Neural cell (in vitro differentiated cells): ENCODE measurements around the gene TRIM2. TPM values are rescaled to one million over a fixed set of nuclear protein-coding genes. Genes with fewer than 3 reads are reported as not detected.

Experiments used
- H2AFZ ChIP-seq: fragments of 200-600, 300-800 bp; sonication (generic), shearing (Covaris generic); 2 replicates; pipeline ENCODE4 v1.6.0; 2014; ENCODE audit warnings: low read depth, mild to moderate bottlenecking, antibody characterized with exemption, low read length, moderate library complexity
- H3F3A ChIP-seq: fragments of 200-600 bp; shearing (Covaris generic); 2 replicates; pipeline ENCODE4 v1.6.1; 2016; ENCODE audit warnings: mild to moderate bottlenecking, moderate library complexity, mixed read lengths, antibody characterized with exemption, low read length; ENCODE audit not compliant: insufficient read depth, poor library complexity, severe bottlenecking
- H3K27ac ChIP-seq: fragments of 200-600, 300-800 bp; sonication (generic), shearing (Covaris generic); 2 replicates; pipeline ENCODE4 v1.5.1; 2014; ENCODE audit warnings: mild to moderate bottlenecking, low read length, moderate library complexity
- H3K27me3 ChIP-seq: fragments of 300-800, 200-600 bp; sonication (generic), shearing (Covaris generic); 2 replicates; pipeline ENCODE4 v1.6.0; 2014; ENCODE audit warnings: mild to moderate bottlenecking, low read depth, low read length, moderate library complexity; ENCODE audit not compliant: insufficient read depth
- H3K36me3 ChIP-seq: fragments of 300-800, 200-600 bp; sonication (generic), shearing (Covaris generic); 2 replicates; pipeline ENCODE4 v1.5.1; 2014; ENCODE audit warnings: mild to moderate bottlenecking, antibody characterized with exemption, low read length, moderate library complexity; ENCODE audit not compliant: insufficient read depth
- H3K4me2 ChIP-seq: fragments of 300-800, 200-600 bp; sonication (generic), shearing (Covaris generic); 2 replicates; pipeline ENCODE4 v1.6.0; 2014; ENCODE audit warnings: mild to moderate bottlenecking, low read length
- H3K4me3 ChIP-seq: fragments of 300-800, 200-600 bp; sonication (generic), shearing (Covaris generic); 2 replicates; pipeline ENCODE4 v1.5.1; 2014; ENCODE audit warnings: mild to moderate bottlenecking, low read length, moderate library complexity
- H3K79me2 ChIP-seq: fragments of 200-600 bp; shearing (Covaris generic); replicated peaks from 2 replicates; pipeline ENCODE4 v1.6.0; 2014; ENCODE audit warnings: mild to moderate bottlenecking, low read length, moderate library complexity; ENCODE audit not compliant: insufficient read depth
- H3K9ac ChIP-seq: fragments of 300-800, 200-600 bp; sonication (generic), shearing (Covaris generic); 2 replicates; pipeline ENCODE4 v1.6.1; 2016; ENCODE audit warnings: mild to moderate bottlenecking, low read length, mixed read lengths
- H3K9me2 ChIP-seq: fragments of 200-600 bp; shearing (Covaris generic); 2 replicates; pipeline ENCODE4 v1.6.1; 2016; ENCODE audit warnings: mild to moderate bottlenecking, low read length, mixed read lengths; ENCODE audit not compliant: insufficient read depth
- H3K9me3 ChIP-seq: fragments of 200-600, 300-800 bp; sonication (generic), shearing (Covaris generic); 2 replicates; pipeline ENCODE4 v1.6.1; 2016; ENCODE audit warnings: mild to moderate bottlenecking, mixed run types, low read length, moderate library complexity, mixed read lengths
- H4K20me1 ChIP-seq: fragments of 200-600 bp; shearing (Covaris generic); 2 replicates; pipeline ENCODE4 v1.6.1; 2016; ENCODE audit warnings: mild to moderate bottlenecking, mixed run types; ENCODE audit not compliant: insufficient read depth
- EP300 ChIP-seq: fragments of 450-650 bp; conservative IDR thresholded peaks from 2 replicates; pipeline ENCODE4 v1.6.1; 2014; ENCODE audit warnings: antibody characterized with exemption, mild to moderate bottlenecking, moderate library complexity; ENCODE audit not compliant: poor library complexity, severe bottlenecking
- EZH2 ChIP-seq: fragments of 200-600, 300-800 bp; shearing (Covaris generic), sonication (generic); IDR thresholded peaks from 2 replicates; pipeline ENCODE4 v1.6.1; 2014; ENCODE audit warnings: antibody characterized with exemption, low read length, borderline replicate concordance, mild to moderate bottlenecking; ENCODE audit not compliant: insufficient read depth, poor library complexity, severe bottlenecking
- MXI1 ChIP-seq: fragments of 450-650 bp; conservative IDR thresholded peaks from 2 replicates; pipeline ENCODE4 v1.6.1; 2014; ENCODE audit warnings: antibody characterized with exemption, mild to moderate bottlenecking; ENCODE audit not compliant: poor library complexity, severe bottlenecking
- POLR2AphosphoS5 ChIP-seq: IDR thresholded peaks from 2 replicates; pipeline ENCODE4 v1.6.1; 2012
- RAD21 ChIP-seq: fragments of 450-650 bp; conservative IDR thresholded peaks from 2 replicates; pipeline ENCODE4 v1.6.1; 2014; ENCODE audit warnings: antibody characterized with exemption, mild to moderate bottlenecking, moderate library complexity
- SMC3 ChIP-seq: fragments of 450-650 bp; conservative IDR thresholded peaks from 2 replicates; pipeline ENCODE4 v1.6.1; 2014; ENCODE audit warnings: antibody characterized with exemption, mild to moderate bottlenecking, moderate library complexity; ENCODE audit not compliant: poor library complexity
- TAF1 ChIP-seq: IDR thresholded peaks from 2 replicates; pipeline ENCODE4 v1.6.1; 2012; ENCODE audit warnings: low read depth
- polyA plus RNA-seq: library from polyadenylated mRNA; depleted of rRNA; stranded (reverse); fragments of >200 nt; gene quantifications from 2 replicates; pipeline ENCODE4 v1.2.3, GENCODE V29; 2014
- TF ChIP-seq, protein P1 (sequence below): fragments of 450-650 bp; IDR thresholded peaks from 2 replicates; pipeline ENCODE4 v1.5.1; 2014; ENCODE audit warnings: antibody characterized with exemption, mild to moderate bottlenecking, moderate library complexity; ENCODE audit not compliant: poor library complexity, severe bottlenecking
- TF ChIP-seq, protein P2 (sequence below): IDR thresholded peaks from 2 replicates; pipeline ENCODE4 v1.6.1; 2012; ENCODE audit warnings: borderline replicate concordance

TRIM2 gene
- polyA plus RNA-seq, 1 donor from 2014 or later: 261 TPM

DNA sequence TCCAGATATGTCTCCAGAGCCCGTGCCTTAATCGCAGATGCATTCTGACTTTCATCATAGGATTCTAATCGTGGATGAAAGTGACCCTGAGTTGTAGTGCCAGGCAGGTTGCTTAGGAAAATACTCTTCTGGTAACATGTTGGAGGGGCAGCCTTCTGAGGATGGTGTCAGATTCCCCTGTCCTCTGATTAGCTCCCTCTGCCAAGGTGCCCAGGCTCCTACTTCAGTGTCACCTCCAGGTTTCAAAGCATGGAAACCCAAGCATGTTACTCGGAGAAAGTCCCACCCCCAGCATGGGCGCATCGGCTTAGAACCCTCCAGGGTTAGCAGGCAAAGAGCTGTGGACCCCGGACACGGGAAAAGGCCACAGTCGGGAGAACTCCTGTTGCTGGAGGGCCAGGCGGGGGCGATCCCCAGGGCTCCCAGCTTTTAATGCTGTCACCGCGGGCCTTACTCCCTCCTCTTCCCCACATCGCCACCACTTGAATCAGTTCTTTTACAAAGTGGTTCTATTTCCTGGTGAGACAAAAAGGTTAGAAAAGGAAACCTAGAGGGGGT lies 44.5 kb downstream of the TRIM2 start:
- Histone ChIP-seq H4K20me1 (no peaks in the 10 kb centered on the region), H3F3A (peaks cover 4% of the 10 kb centered on the region), H3K27ac (peak overlapping the region; percentile 90), H3K4me2 (peak overlapping the region; percentile 69), H3K9ac (peak overlapping the region; percentile 72), H3K9me3 (no peaks in the 10 kb centered on the region), H2AFZ (no peak overlapping the region), H3K4me3 (peak overlapping the region; percentile 70), H3K79me2 (peaks cover 62% of the 10 kb centered on the region), H3K36me3 (no peaks in the 10 kb centered on the region), H3K27me3 (no peaks in the 10 kb centered on the region), H3K9me2 (no peaks in the 10 kb centered on the region)
- TF ChIP-seq, protein P1, sequence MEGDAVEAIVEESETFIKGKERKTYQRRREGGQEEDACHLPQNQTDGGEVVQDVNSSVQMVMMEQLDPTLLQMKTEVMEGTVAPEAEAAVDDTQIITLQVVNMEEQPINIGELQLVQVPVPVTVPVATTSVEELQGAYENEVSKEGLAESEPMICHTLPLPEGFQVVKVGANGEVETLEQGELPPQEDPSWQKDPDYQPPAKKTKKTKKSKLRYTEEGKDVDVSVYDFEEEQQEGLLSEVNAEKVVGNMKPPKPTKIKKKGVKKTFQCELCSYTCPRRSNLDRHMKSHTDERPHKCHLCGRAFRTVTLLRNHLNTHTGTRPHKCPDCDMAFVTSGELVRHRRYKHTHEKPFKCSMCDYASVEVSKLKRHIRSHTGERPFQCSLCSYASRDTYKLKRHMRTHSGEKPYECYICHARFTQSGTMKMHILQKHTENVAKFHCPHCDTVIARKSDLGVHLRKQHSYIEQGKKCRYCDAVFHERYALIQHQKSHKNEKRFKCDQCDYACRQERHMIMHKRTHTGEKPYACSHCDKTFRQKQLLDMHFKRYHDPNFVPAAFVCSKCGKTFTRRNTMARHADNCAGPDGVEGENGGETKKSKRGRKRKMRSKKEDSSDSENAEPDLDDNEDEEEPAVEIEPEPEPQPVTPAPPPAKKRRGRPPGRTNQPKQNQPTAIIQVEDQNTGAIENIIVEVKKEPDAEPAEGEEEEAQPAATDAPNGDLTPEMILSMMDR: peak; percentile 17
- no peak for TF ChIP-seq SMC3

DNA sequence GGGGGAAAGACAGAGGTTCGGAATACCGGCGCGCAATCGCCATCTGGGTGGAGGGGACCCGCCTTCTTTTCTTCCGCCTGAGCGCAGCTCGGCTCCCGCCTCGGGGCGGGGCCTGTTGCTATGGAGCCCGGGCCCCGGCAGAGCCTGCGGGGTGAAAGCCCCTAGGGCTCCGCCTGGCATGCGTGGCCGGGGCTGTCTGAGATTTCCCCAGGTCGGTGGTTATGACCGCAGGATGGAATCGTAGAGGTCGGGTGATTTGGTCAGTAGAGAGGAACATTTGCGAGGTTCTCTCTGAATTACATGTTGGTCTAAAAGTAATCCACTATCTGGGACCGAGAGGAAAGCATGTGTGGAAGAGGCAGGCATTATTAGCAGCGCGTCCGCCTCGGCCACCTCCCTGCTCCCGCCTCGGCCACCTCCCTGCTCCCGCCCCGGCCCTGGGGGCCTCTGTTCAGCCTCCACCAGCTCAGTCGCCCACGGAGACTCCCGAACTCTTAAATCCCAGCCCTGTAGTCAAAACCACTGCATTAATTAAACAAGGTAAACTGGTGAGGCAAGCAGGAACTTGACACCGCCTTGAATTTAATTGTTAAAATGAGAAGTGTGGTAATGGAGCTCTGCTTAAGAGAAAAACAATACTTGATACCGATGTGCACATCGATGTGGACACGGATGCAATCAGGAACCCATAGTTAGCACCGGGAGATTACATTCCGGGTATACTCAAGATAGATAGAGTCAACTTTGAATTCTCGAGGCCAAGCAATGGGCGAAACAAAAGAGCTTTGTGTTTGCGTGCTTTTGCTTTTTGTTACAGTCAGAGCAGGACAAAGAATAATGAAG lies 45.2 kb downstream of the TRIM2 start:
- Histone ChIP-seq H3K4me2 (peak overlapping the region; percentile 69), H3K27ac (peak overlapping the region; percentile 90), H3K9me3 (no peaks in the 10 kb centered on the region), H3K79me2 (peaks cover 69% of the 10 kb centered on the region), H3F3A (peaks cover 4% of the 10 kb centered on the region), H2AFZ (no peak overlapping the region), H4K20me1 (no peaks in the 10 kb centered on the region), H3K4me3 (peak overlapping the region; percentile 70), H3K27me3 (no peaks in the 10 kb centered on the region), H3K9ac (peak overlapping the region; percentile 72), H3K36me3 (no peaks in the 10 kb centered on the region), H3K9me2 (no peaks in the 10 kb centered on the region)
- peak; percentile 80 for TF ChIP-seq MXI1
- TF ChIP-seq, protein P1: no peak
- no peak for TF ChIP-seq TAF1
- TF ChIP-seq SMC3: peak; percentile 40
- no peak for TF ChIP-seq EZH2
- TF ChIP-seq RAD21: no peak
- TF ChIP-seq, protein P2, sequence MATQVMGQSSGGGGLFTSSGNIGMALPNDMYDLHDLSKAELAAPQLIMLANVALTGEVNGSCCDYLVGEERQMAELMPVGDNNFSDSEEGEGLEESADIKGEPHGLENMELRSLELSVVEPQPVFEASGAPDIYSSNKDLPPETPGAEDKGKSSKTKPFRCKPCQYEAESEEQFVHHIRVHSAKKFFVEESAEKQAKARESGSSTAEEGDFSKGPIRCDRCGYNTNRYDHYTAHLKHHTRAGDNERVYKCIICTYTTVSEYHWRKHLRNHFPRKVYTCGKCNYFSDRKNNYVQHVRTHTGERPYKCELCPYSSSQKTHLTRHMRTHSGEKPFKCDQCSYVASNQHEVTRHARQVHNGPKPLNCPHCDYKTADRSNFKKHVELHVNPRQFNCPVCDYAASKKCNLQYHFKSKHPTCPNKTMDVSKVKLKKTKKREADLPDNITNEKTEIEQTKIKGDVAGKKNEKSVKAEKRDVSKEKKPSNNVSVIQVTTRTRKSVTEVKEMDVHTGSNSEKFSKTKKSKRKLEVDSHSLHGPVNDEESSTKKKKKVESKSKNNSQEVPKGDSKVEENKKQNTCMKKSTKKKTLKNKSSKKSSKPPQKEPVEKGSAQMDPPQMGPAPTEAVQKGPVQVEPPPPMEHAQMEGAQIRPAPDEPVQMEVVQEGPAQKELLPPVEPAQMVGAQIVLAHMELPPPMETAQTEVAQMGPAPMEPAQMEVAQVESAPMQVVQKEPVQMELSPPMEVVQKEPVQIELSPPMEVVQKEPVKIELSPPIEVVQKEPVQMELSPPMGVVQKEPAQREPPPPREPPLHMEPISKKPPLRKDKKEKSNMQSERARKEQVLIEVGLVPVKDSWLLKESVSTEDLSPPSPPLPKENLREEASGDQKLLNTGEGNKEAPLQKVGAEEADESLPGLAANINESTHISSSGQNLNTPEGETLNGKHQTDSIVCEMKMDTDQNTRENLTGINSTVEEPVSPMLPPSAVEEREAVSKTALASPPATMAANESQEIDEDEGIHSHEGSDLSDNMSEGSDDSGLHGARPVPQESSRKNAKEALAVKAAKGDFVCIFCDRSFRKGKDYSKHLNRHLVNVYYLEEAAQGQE: peak; percentile 47
- TF ChIP-seq POLR2AphosphoS5: peak; percentile 51
- TF ChIP-seq EP300: no peak
